DOHH2 (cell line): Measurements from ENCODE around the gene LINGO1.

ENCODE experiments used
- EZH2phosphoT487 ChIP-seq: fragments of 200-600 bp; sonication (generic); IDR thresholded peaks from 2 replicates; pipeline ENCODE4 v1.6.1; 2017; ENCODE audit warnings: borderline replicate concordance, mild to moderate bottlenecking, antibody characterized with exemption, low read length, moderate library complexity, mixed read lengths
- TF ChIP-seq, protein P1 (sequence below): fragments of 200-600 bp; sonication (generic); IDR thresholded peaks from one replicate; pipeline ENCODE4 v1.5.1; 2014; ENCODE audit warnings: antibody characterized with exemption, mild to moderate bottlenecking, low read depth, low read length; ENCODE audit not compliant: poor library complexity, severe bottlenecking

DNA sequence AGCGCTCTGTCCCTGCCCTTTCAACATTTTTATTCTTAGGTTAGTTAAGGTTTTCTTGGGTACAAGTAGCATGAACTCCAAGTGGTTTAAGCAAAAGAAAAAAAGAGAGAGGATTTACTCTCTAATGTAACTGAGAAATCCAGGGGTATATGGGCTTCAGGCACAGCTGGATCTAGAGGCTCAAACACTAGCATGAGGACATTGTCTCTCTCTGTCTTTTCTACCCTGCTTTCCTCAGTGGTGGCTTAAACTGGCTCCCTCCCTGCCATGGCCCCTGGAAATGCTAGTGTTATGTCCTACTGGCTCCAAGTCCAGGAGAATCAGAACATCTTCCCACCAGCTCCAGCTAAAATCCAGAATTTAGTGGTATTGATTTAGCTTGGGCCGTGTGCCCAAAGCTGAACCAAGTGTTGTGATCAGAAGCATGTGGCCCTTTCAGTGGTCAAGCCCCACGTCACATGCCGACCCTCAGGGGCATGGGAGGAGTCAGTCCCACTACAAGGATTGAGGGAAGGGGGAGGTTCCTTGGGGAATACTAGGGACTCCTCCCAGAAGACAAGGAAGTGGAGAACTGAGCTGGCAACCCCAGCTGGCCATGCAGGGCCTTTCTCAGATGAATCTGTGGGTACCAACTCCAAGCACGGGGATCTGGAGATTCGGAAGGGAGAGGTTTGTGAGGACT, 58.0 kb downstream of the LINGO1 start:
- TF ChIP-seq, protein P1, sequence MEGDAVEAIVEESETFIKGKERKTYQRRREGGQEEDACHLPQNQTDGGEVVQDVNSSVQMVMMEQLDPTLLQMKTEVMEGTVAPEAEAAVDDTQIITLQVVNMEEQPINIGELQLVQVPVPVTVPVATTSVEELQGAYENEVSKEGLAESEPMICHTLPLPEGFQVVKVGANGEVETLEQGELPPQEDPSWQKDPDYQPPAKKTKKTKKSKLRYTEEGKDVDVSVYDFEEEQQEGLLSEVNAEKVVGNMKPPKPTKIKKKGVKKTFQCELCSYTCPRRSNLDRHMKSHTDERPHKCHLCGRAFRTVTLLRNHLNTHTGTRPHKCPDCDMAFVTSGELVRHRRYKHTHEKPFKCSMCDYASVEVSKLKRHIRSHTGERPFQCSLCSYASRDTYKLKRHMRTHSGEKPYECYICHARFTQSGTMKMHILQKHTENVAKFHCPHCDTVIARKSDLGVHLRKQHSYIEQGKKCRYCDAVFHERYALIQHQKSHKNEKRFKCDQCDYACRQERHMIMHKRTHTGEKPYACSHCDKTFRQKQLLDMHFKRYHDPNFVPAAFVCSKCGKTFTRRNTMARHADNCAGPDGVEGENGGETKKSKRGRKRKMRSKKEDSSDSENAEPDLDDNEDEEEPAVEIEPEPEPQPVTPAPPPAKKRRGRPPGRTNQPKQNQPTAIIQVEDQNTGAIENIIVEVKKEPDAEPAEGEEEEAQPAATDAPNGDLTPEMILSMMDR = no peak
- TF ChIP-seq EZH2phosphoT487 = no peak
